ENCODE results near the gene SOX6.
"Not testable (repeated sequence)": the region's sequence is repeated elsewhere in the genome, so short reads cannot be mapped to it uniquely, and the experiment has no call there.

The SOX6 gene

GRCh38 chr11:16380941-16381568 is 24.7 kb upstream of the SOX6 start:
- no peak overlapping the region for H3K4me3 Mint-ChIP-seq
- H3K36me3 Mint-ChIP-seq (ENCODE audit: low read depth), result no peaks in the 10 kb centered on the region
- intact Hi-C loops (cut with micrococcal nuclease), result no loop called here
- H3K27ac Mint-ChIP-seq, result no peak overlapping the region
- H3K4me1 Mint-ChIP-seq (ENCODE audit: low read depth), result no peaks in the 10 kb centered on the region
- no peaks in the 10 kb centered on the region for H3K27me3 Mint-ChIP-seq
- H3K9me3 Mint-ChIP-seq, result no peaks in the 10 kb centered on the region

GRCh38 chr11:16378906-16379305 is 22.6 kb upstream of the SOX6 start:
- no peak overlapping the region for H3K4me3 Mint-ChIP-seq
- H3K27me3 Mint-ChIP-seq, result no peaks in the 10 kb centered on the region
- H3K36me3 Mint-ChIP-seq (ENCODE audit: low read depth), result no peaks in the 10 kb centered on the region
- intact Hi-C loops (cut with micrococcal nuclease), result no loop called here
- H3K27ac Mint-ChIP-seq, result no peak overlapping the region
- no peaks in the 10 kb centered on the region for H3K9me3 Mint-ChIP-seq
- no peaks in the 10 kb centered on the region for H3K4me1 Mint-ChIP-seq (ENCODE audit: low read depth)

GRCh38 chr11:16377746-16378145 is 21.4 kb upstream of the SOX6 start:
- Mint-ChIP-seq H3K27me3 (no peaks in the 10 kb centered on the region), H3K4me1 (ENCODE audit: low read depth) (no peaks in the 10 kb centered on the region), H3K4me3 (no peak overlapping the region), H3K9me3 (no peaks in the 10 kb centered on the region), H3K36me3 (ENCODE audit: low read depth) (no peaks in the 10 kb centered on the region), H3K27ac (no peak overlapping the region)
- intact Hi-C loops (cut with micrococcal nuclease), result no loop called here

- H3K36me3 Mint-ChIP-seq (ENCODE audit: low read depth); H3K4me1 Mint-ChIP-seq (ENCODE audit: low read depth); H3K27me3 Mint-ChIP-seq; H3K4me3 Mint-ChIP-seq; H3K9me3 Mint-ChIP-seq; intact Hi-C loops (cut with micrococcal nuclease); H3K27ac Mint-ChIP-seq: not testable (repeated sequence)
These were observed 19.3 kb upstream of the SOX6 start for GRCh38 chr11:16375664-16376063.

- Mint-ChIP-seq H3K27me3 (no peaks in the 10 kb centered on the region), H3K4me3 (no peak overlapping the region), H3K9me3 (no peaks in the 10 kb centered on the region), H3K27ac (no peak overlapping the region), H3K4me1 (ENCODE audit: low read depth) (no peaks in the 10 kb centered on the region), H3K36me3 (ENCODE audit: low read depth) (no peaks in the 10 kb centered on the region)
- intact Hi-C loops (cut with micrococcal nuclease), result no loop called here
These were observed 17.4 kb upstream of the SOX6 start for GRCh38 chr11:16373768-16374167.

- Mint-ChIP-seq H3K27me3 (no peaks in the 10 kb centered on the region), H3K36me3 (ENCODE audit: low read depth) (no peaks in the 10 kb centered on the region), H3K9me3 (no peaks in the 10 kb centered on the region), H3K27ac (no peak overlapping the region), H3K4me1 (ENCODE audit: low read depth) (no peaks in the 10 kb centered on the region), H3K4me3 (no peak overlapping the region)
- intact Hi-C loops (cut with micrococcal nuclease), result no loop called here
These were observed 16.0 kb upstream of the SOX6 start for GRCh38 chr11:16372355-16372754.

- Mint-ChIP-seq H3K9me3 (no peaks in the 10 kb centered on the region), H3K4me1 (ENCODE audit: low read depth) (no peaks in the 10 kb centered on the region)
These were observed 10.9 kb upstream of the SOX6 start for GRCh38 chr11:16367252-16367651.

GRCh38 chr11:16365581-16366228 is 9.4 kb upstream of the SOX6 start:
- Mint-ChIP-seq H3K4me1 (ENCODE audit: low read depth) (no peaks in the 10 kb centered on the region), H3K27me3 (no peaks in the 10 kb centered on the region), H3K9me3 (no peaks in the 10 kb centered on the region), H3K4me3 (no peak overlapping the region), H3K36me3 (ENCODE audit: low read depth) (no peaks in the 10 kb centered on the region), H3K27ac (no peak overlapping the region)
- intact Hi-C loops (cut with micrococcal nuclease), result no loop called here

More at GRCh38 chr11:16367252-16367651, 10.9 kb upstream of the SOX6 start:
- intact Hi-C loops (cut with micrococcal nuclease), result no loop called here
- no peak overlapping the region for H3K27ac Mint-ChIP-seq
- H3K36me3 Mint-ChIP-seq (ENCODE audit: low read depth), result no peaks in the 10 kb centered on the region
- H3K27me3 Mint-ChIP-seq, result no peaks in the 10 kb centered on the region
- H3K4me3 Mint-ChIP-seq, result no peak overlapping the region

GRCh38 chr11:16364254-16364653 is 7.9 kb upstream of the SOX6 start:
- H3K27me3 Mint-ChIP-seq, result no peaks in the 10 kb centered on the region
- no peaks in the 10 kb centered on the region for H3K4me1 Mint-ChIP-seq (ENCODE audit: low read depth)
- intact Hi-C loops (cut with micrococcal nuclease), result no loop called here
- H3K27ac Mint-ChIP-seq, result no peak overlapping the region
- no peaks in the 10 kb centered on the region for H3K9me3 Mint-ChIP-seq
- no peak overlapping the region for H3K4me3 Mint-ChIP-seq
- no peaks in the 10 kb centered on the region for H3K36me3 Mint-ChIP-seq (ENCODE audit: low read depth)

GRCh38 chr11:16363706-16364105 is 7.4 kb upstream of the SOX6 start:
- Mint-ChIP-seq H3K36me3 (ENCODE audit: low read depth) (no peaks in the 10 kb centered on the region), H3K27me3 (no peaks in the 10 kb centered on the region), H3K27ac (no peak overlapping the region), H3K4me1 (ENCODE audit: low read depth) (no peaks in the 10 kb centered on the region), H3K9me3 (no peaks in the 10 kb centered on the region), H3K4me3 (no peak overlapping the region)
- intact Hi-C loops (cut with micrococcal nuclease), result no loop called here

GRCh38 chr11:16361108-16361865 is 4.9 kb upstream of the SOX6 start:
- Mint-ChIP-seq H3K27ac (no peak overlapping the region), H3K4me3 (no peak overlapping the region), H3K36me3 (ENCODE audit: low read depth) (no peaks in the 10 kb centered on the region), H3K4me1 (ENCODE audit: low read depth) (no peaks in the 10 kb centered on the region), H3K27me3 (no peaks in the 10 kb centered on the region), H3K9me3 (no peaks in the 10 kb centered on the region)
- intact Hi-C loops (cut with micrococcal nuclease), result no loop called here

GRCh38 chr11:16359369-16359768 is 3.0 kb upstream of the SOX6 start:
- Mint-ChIP-seq H3K27me3 (no peaks in the 10 kb centered on the region), H3K27ac (no peak overlapping the region), H3K36me3 (ENCODE audit: low read depth) (no peaks in the 10 kb centered on the region), H3K4me1 (ENCODE audit: low read depth) (no peaks in the 10 kb centered on the region), H3K4me3 (no peak overlapping the region), H3K9me3 (no peaks in the 10 kb centered on the region)
- intact Hi-C loops (cut with micrococcal nuclease), result no loop called here

- intact Hi-C loops (cut with micrococcal nuclease), result no loop called here
- Mint-ChIP-seq H3K36me3 (ENCODE audit: low read depth) (no peaks in the 10 kb centered on the region), H3K4me3 (no peak overlapping the region), H3K27ac (no peak overlapping the region), H3K9me3 (no peaks in the 10 kb centered on the region), H3K4me1 (ENCODE audit: low read depth) (no peaks in the 10 kb centered on the region), H3K27me3 (no peaks in the 10 kb centered on the region)
These were observed 2.4 kb upstream of the SOX6 start for GRCh38 chr11:16358726-16359125.

- H3K4me1 Mint-ChIP-seq (ENCODE audit: low read depth), result no peaks in the 10 kb centered on the region
- intact Hi-C loops (cut with micrococcal nuclease), result no loop called here
- H3K27ac Mint-ChIP-seq, result no peak overlapping the region
These were observed 1.4 kb upstream of the SOX6 start for GRCh38 chr11:16357775-16358174.

More at GRCh38 chr11:16357775-16358174, 1.4 kb upstream of the SOX6 start:
- Mint-ChIP-seq H3K36me3 (ENCODE audit: low read depth) (no peaks in the 10 kb centered on the region), H3K27me3 (no peaks in the 10 kb centered on the region), H3K4me3 (no peak overlapping the region), H3K9me3 (no peaks in the 10 kb centered on the region)
